Brain microvascular endothelial cell (primary cell): ENCODE data around the gene ETFA.

Experiments used
- DNase-seq: peaks from one replicate; pipeline ENCODE4 v3.0.0-alpha.2; 2020
- H3K27ac ChIP-seq: fragments of 250-450 bp; sonication (Bioruptor Pico); 2 replicates; pipeline ENCODE4 v1.5.1; 2020; ENCODE audit warnings: mild to moderate bottlenecking, moderate library complexity
- H3K27me3 ChIP-seq: fragments of 250-450 bp; sonication (Bioruptor Pico); replicated peaks from 2 replicates; pipeline ENCODE4 v1.5.1; 2020; ENCODE audit warnings: mild to moderate bottlenecking
- H3K36me3 ChIP-seq: fragments of 250-450 bp; sonication (Bioruptor Pico); replicated peaks from 2 replicates; pipeline ENCODE4 v1.5.1; 2020; ENCODE audit warnings: mild to moderate bottlenecking
- H3K4me3 ChIP-seq: 2 replicates; pipeline ENCODE4 v1.5.1; 2011; ENCODE audit warnings: low read depth, mild to moderate bottlenecking, control low read depth, low read length, moderate library complexity
- in situ Hi-C: cut with HindIII; loops from 2 replicates; pipeline ENCODE4 v1.10.0; 2017; ENCODE audit warnings: low sequenced_read_pairs, low pct_ligation_motif_present
- TF ChIP-seq, protein P1 (sequence below): IDR thresholded peaks from 2 replicates; pipeline ENCODE4 v1.5.1; 2011; ENCODE audit warnings: low read depth, mild to moderate bottlenecking, moderate library complexity, low read length, control low read depth, inconsistent platforms; ENCODE audit errors: missing control alignments

Gene ETFA

DNA sequence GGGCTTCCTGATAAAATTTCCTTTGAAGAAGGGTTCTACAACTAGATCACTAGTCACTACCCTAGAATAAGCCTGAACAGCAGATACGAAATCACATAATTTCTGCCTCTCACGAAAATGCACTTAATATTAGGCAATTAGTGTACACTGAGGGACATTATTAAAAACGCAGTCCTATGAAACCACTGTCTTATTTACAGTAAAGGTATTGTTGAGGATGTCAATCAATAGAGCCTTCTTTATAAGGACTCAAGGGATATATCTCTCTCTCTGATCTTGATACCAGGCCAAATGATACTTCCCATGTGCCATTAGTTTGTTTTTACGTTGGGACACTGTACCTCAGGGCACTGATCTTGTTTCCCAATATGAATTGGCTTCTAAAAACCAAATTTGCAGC, 59.6 kb downstream of the ETFA start:
- no peaks in the 10 kb centered on the region for H3K27me3 ChIP-seq
- H3K27ac ChIP-seq = no peak overlapping the region
- in situ Hi-C loops = no loop called here
- TF ChIP-seq, protein P1, sequence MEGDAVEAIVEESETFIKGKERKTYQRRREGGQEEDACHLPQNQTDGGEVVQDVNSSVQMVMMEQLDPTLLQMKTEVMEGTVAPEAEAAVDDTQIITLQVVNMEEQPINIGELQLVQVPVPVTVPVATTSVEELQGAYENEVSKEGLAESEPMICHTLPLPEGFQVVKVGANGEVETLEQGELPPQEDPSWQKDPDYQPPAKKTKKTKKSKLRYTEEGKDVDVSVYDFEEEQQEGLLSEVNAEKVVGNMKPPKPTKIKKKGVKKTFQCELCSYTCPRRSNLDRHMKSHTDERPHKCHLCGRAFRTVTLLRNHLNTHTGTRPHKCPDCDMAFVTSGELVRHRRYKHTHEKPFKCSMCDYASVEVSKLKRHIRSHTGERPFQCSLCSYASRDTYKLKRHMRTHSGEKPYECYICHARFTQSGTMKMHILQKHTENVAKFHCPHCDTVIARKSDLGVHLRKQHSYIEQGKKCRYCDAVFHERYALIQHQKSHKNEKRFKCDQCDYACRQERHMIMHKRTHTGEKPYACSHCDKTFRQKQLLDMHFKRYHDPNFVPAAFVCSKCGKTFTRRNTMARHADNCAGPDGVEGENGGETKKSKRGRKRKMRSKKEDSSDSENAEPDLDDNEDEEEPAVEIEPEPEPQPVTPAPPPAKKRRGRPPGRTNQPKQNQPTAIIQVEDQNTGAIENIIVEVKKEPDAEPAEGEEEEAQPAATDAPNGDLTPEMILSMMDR = no peak
- no peak for DNase-seq
- no peaks in the 10 kb centered on the region for H3K36me3 ChIP-seq
- no peak overlapping the region for H3K4me3 ChIP-seq

DNA sequence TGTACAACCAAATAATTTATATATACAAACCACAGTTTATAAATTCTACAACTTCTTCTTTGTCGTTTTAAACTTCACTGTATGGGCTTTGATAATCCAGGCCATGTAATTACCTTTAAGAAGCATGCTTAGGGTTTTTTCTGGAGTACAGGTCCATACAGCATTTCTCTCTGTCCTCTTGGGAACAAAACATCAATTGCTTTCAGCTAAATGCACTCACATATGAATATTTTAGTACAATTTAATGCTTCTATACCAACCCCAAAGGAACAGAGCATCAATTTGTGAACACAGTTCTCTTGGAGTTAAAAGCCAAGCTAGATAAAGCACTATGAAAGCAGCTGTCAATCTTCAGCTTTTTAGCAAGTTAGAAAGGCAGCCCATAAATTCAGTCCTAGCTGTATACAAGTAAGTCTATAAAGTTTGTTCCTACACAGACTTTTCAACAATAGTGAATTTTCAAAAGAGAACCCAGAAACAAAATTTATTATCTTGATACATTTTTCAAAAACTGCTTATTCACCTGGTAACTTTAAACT, 66.1 kb downstream of the ETFA start:
- no peaks in the 10 kb centered on the region for H3K36me3 ChIP-seq
- DNase-seq = no peak
- H3K4me3 ChIP-seq = no peak overlapping the region
- no peak overlapping the region for H3K27ac ChIP-seq
- in situ Hi-C loops = no loop called here
- no peaks in the 10 kb centered on the region for H3K27me3 ChIP-seq
- TF ChIP-seq, protein P1 = no peak

DNA sequence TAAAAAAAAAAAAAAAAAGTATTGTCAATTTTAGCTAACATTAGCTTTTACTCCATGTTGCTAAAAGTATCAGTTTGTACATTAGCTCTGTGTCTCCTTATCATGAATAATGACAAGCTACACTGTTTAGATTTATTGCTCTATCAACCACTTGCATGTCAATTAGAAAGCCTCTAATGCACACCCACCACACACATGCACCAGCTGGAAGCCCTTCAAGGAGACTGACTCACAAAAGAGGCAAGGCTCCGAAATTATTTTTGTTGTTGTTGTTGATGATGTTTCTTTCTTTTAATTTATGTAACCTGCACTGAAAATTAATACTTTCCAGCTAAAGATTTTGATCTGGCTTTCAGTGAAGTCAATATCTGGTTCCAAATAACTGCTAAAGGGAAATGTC, 71.5 kb downstream of the ETFA start:
- H3K36me3 ChIP-seq = no peaks in the 10 kb centered on the region
- no peak overlapping the region for H3K4me3 ChIP-seq
- H3K27ac ChIP-seq = no peak overlapping the region
- no peak for DNase-seq
- TF ChIP-seq, protein P1 = no peak
- in situ Hi-C loops = no loop called here
- H3K27me3 ChIP-seq = no peaks in the 10 kb centered on the region

DNA sequence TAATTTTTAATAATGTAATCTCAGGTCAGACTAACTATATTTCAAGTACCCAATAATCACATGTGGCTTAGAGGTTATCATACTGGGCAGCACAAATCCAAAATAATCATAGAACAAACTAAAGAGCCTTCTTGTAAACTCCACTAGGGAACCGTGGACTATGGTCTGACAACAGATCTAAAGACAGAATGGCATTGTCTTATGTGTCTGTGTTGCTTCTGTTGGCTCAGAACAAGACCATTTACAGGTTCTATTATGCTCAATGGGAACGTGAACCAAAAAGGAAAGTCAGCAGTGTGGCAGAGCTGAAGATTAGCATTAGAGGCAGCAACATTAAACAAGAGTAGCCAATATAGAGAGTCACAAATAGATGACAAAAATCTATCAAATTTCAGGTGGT, 74.9 kb downstream of the ETFA start:
- TF ChIP-seq, protein P1 = no peak
- Histone ChIP-seq H3K36me3 (no peaks in the 10 kb centered on the region), H3K4me3 (no peak overlapping the region), H3K27ac (no peak overlapping the region), H3K27me3 (no peaks in the 10 kb centered on the region)
- in situ Hi-C loops = no loop called here
- DNase-seq = no peak

DNA sequence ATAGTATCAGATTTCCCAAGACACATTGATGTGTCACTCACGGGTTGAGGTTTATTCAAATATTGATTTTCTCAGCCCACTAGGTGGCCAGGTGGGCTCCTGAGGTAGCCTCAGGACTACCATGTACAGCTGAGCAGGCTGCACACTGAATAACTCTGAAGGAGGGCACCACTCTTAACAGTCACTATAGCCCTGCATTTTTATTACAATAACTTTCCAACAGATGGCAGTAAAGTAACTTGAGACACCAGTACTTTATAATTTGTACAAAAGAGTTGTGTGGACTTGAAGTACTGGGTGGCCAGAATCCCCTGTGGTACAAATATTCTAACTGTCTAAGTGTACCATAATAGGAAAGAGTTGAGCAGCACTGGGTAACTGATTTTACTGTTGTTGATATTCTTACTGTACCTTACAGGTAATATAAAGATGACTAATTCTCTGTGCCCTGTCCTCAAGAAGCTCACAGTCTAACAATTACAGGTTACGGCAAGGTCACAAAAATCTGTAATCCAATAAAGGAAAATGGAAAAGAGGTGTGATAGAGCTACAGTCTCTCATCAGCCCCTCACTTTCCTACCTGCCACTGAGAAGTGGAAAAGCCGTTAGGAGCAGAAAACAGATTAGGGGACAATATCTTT, 76.0 kb downstream of the ETFA start:
- TF ChIP-seq, protein P1 = peak; percentile 44
- DNase-seq = no peak
- no peak overlapping the region for H3K4me3 ChIP-seq
- peaks cover 5% of the 10 kb centered on the region for H3K36me3 ChIP-seq
- H3K27me3 ChIP-seq = no peaks in the 10 kb centered on the region
- in situ Hi-C loops = no loop called here
- H3K27ac ChIP-seq = no peak overlapping the region
